Measurements from ENCODE around the gene RYK.

Gene RYK

DNA sequence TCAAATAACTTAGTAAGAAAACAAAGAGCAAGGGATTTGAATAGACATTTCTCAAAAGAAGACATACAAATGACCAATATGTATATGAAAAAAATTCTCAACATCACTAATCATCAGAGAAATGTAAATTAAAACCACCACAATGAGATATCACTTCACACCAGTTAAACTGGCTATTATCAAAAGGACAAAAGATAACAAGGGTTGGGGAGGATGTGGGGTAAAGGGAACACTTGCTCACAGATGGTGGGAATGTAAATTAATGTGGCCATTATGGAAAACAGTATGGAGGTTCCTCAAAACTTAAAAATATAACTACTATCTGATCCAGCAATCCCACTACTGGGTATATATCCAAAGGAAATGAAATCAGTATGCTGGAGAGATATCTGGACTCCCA is 46.0 kb upstream of the RYK start:
- POLR2A ChIA-PET, result interaction anchor here (0.6 kb wide), 1 partner anchor 25 kb away, joined by 3 read pairs; no protein-coding TSS in a partner anchor
- no peak overlapping the region for H3K27ac ChIP-seq (ENCODE audit: extremely low read depth, low read depth, low read length)
- H3K4me1 ChIP-seq (ENCODE audit: control insufficient read depth, insufficient read depth, low read length), result no peaks in the 10 kb centered on the region
- H3K4me3 ChIP-seq (ENCODE audit: low read depth, low read length), result no peak overlapping the region
- H3K36me3 ChIP-seq (ENCODE audit: control insufficient read depth in 2 of 2, insufficient read depth in 1 of 2, low read length in 2 of 2), result no peaks in the 10 kb centered on the region
- CTCF ChIA-PET, result interaction anchor here (1.4 kb wide), 1 partner anchor 177 kb away, joined by 3 read pairs; no protein-coding TSS in a partner anchor
- TF ChIP-seq ZFP37 (tag by site-specific recombination; IDR thresholded peaks at IDR 0.05) (no peak), YY2 (tag by site-specific recombination; IDR thresholded peaks at IDR 0.05) (no peak), ZFP3 (tag by site-specific recombination; IDR thresholded peaks at IDR 0.05; ENCODE audit: low read depth) (no peak), ZNF600 (tag by site-specific recombination; IDR thresholded peaks at IDR 0.05) (no peak), ZNF521 (tag by site-specific recombination; IDR thresholded peaks at IDR 0.05) (no peak), ZNF341 (tag by site-specific recombination; IDR thresholded peaks at IDR 0.05; ENCODE audit: low read depth) (no peak), ZNF416 (tag by site-specific recombination; IDR thresholded peaks at IDR 0.05) (no peak), KLF8 (tag by site-specific recombination; IDR thresholded peaks at IDR 0.05) (no peak), ZNF791 (tag by site-specific recombination; IDR thresholded peaks at IDR 0.05) (no peak), MEIS1 (CRISPR knock-in tag; IDR thresholded peaks at IDR 0.05; ENCODE audit: borderline replicate concordance) (no peak), ZBTB20 (tag by site-specific recombination; IDR thresholded peaks at IDR 0.05) (no peak), ZNF549 (tag by site-specific recombination; IDR thresholded peaks at IDR 0.05) (no peak)
- TF ChIP-seq, protein P1, sequence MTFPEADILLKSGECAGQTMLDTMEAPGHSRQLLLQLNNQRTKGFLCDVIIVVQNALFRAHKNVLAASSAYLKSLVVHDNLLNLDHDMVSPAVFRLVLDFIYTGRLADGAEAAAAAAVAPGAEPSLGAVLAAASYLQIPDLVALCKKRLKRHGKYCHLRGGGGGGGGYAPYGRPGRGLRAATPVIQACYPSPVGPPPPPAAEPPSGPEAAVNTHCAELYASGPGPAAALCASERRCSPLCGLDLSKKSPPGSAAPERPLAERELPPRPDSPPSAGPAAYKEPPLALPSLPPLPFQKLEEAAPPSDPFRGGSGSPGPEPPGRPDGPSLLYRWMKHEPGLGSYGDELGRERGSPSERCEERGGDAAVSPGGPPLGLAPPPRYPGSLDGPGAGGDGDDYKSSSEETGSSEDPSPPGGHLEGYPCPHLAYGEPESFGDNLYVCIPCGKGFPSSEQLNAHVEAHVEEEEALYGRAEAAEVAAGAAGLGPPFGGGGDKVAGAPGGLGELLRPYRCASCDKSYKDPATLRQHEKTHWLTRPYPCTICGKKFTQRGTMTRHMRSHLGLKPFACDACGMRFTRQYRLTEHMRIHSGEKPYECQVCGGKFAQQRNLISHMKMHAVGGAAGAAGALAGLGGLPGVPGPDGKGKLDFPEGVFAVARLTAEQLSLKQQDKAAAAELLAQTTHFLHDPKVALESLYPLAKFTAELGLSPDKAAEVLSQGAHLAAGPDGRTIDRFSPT (tag by site-specific recombination; IDR thresholded peaks at IDR 0.05), result no peak
- TF ChIP-seq, protein P2, sequence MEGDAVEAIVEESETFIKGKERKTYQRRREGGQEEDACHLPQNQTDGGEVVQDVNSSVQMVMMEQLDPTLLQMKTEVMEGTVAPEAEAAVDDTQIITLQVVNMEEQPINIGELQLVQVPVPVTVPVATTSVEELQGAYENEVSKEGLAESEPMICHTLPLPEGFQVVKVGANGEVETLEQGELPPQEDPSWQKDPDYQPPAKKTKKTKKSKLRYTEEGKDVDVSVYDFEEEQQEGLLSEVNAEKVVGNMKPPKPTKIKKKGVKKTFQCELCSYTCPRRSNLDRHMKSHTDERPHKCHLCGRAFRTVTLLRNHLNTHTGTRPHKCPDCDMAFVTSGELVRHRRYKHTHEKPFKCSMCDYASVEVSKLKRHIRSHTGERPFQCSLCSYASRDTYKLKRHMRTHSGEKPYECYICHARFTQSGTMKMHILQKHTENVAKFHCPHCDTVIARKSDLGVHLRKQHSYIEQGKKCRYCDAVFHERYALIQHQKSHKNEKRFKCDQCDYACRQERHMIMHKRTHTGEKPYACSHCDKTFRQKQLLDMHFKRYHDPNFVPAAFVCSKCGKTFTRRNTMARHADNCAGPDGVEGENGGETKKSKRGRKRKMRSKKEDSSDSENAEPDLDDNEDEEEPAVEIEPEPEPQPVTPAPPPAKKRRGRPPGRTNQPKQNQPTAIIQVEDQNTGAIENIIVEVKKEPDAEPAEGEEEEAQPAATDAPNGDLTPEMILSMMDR (tag by site-specific recombination; IDR thresholded peaks at IDR 0.05), result no peak
- TF ChIP-seq, protein P3, sequence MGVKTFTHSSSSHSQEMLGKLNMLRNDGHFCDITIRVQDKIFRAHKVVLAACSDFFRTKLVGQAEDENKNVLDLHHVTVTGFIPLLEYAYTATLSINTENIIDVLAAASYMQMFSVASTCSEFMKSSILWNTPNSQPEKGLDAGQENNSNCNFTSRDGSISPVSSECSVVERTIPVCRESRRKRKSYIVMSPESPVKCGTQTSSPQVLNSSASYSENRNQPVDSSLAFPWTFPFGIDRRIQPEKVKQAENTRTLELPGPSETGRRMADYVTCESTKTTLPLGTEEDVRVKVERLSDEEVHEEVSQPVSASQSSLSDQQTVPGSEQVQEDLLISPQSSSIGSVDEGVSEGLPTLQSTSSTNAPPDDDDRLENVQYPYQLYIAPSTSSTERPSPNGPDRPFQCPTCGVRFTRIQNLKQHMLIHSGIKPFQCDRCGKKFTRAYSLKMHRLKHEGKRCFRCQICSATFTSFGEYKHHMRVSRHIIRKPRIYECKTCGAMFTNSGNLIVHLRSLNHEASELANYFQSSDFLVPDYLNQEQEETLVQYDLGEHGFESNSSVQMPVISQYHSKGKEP (tag by site-specific recombination; IDR thresholded peaks at IDR 0.05), result no peak
- no peaks in the 10 kb centered on the region for H3K9me3 ChIP-seq (ENCODE audit: control insufficient read depth, insufficient read depth, low read depth, low read length)

DNA sequence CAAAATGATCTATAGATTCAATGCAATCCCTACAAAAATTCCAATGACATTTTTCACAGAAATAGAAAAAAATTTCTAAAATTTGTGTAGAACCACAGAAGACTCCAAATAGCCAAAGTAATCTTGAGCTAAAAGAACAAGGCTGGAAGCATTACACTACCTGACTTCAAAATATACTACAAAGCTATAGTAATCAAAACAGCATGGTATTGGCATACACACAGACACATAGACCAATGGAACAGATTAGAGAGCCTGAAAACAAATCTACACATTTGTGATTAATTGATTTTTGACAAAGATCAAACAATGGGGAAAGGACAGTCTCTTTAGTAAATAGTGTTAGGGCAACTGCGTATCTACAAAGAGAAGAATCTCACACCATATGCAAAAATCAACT is 45.3 kb upstream of the RYK start:
- Histone ChIP-seq H3K4me1 (ENCODE audit: control insufficient read depth, insufficient read depth, low read length) (no peaks in the 10 kb centered on the region), H3K27ac (ENCODE audit: extremely low read depth, low read depth, low read length) (no peak overlapping the region), H3K36me3 (ENCODE audit: control insufficient read depth in 2 of 2, insufficient read depth in 1 of 2, low read length in 2 of 2) (no peaks in the 10 kb centered on the region), H3K4me3 (ENCODE audit: low read depth, low read length) (no peak overlapping the region), H3K9me3 (ENCODE audit: control insufficient read depth, insufficient read depth, low read depth, low read length) (no peaks in the 10 kb centered on the region)
- ChIA-PET POLR2A (no interaction called here), CTCF (interaction anchor here (1.2 to 1.4 kb wide), 2 partner anchors 13 to 178 kb away, joined by 3 read pairs; no protein-coding TSS in a partner anchor)
- TF ChIP-seq SETDB1 (IDR thresholded peaks at IDR 0.05; ENCODE audit: insufficient read length, low read length) (peak; percentile 50), ZNF544 (tag by site-specific recombination; IDR thresholded peaks at IDR 0.05) (no peak)

Measured in HEK293 (cell line).